Measurements from ENCODE around the gene RHOA. TPM values are rescaled to one million over a fixed set of nuclear protein-coding genes. Genes with fewer than 3 reads are reported as not detected.
"Not testable (repeated sequence)": the region's sequence is repeated elsewhere in the genome, so short reads cannot be mapped to it uniquely, and the experiment has no call there.

Gene RHOA
- total RNA-seq, 1 experiment from 2014 or later, result 490 TPM

DNA sequence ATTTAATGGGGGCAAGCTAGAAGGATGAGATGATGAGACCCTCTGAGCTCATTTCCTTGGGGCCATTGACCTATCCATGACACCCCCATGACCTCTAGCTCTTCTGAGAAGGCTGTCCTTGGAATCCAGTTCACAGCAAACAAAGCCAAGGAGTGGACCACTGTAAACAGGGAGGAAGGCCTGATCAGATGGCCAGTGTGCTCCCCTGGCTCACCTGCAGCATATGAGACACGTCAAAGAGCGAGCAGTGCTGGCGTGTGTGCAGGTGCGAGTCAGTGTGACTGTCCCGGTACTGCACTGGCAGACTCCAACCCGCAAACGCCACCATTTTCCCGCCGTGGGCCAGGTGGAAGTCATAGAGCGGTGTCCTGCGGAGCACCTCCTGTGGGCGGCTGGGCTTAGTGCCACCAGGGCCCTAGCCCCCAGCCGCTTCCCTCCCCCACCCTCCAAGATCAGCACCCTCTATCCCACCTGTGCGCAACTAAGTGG, 10.2 kb upstream of the RHOA start:
- H3K27ac ChIP-seq, result no peak overlapping the region
- H3K27me3 ChIP-seq (replicated peaks), result no peaks in the 10 kb centered on the region
- no peaks in the 10 kb centered on the region for H3K9me3 ChIP-seq (replicated peaks)
- no peak overlapping the region for H3K4me3 ChIP-seq
- no peak for DNase-seq (ENCODE audit: low read depth in 1 of 2, low spot score in 2 of 2)
- H3K36me3 ChIP-seq, result peaks cover 19% of the 10 kb centered on the region
- H3K4me1 ChIP-seq (replicated peaks), result peaks cover 16% of the 10 kb centered on the region

DNA sequence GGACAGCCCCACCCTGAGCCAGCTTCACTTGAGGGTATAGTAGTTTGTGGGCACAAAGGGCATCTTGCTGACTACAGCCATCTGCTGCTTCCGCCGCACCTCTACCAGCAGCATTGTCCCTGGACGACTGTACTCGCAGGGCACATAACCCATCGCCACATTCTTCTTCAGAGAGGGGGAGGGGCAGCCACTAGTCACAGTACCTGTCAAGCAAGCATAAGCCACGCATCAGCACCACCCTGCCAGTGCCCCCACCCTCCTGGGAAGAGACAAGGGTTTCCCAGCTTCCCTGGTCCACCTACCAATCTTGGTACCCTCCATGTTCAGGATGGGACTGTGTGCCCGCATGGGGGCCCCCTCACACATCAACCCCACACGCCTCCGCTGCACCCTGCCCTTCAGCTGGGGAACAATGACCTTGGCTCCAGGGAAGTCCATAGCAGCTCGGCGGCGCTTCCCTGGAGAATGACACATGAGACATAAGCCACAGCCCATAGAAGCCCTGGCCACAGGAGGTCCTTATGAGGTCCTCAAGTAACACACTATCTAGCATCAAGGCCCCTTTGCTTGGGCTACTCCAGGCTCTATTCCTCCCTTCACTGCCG, 5.8 kb upstream of the RHOA start:
- no peak for DNase-seq (ENCODE audit: low read depth in 1 of 2, low spot score in 2 of 2)
- no peaks in the 10 kb centered on the region for H3K9me3 ChIP-seq (replicated peaks)
- H3K27me3 ChIP-seq (replicated peaks), result no peaks in the 10 kb centered on the region
- no peak overlapping the region for H3K27ac ChIP-seq
- H3K4me1 ChIP-seq (replicated peaks), result peaks cover 26% of the 10 kb centered on the region
- H3K36me3 ChIP-seq, result peaks cover 60% of the 10 kb centered on the region
- no peak overlapping the region for H3K4me3 ChIP-seq

DNA sequence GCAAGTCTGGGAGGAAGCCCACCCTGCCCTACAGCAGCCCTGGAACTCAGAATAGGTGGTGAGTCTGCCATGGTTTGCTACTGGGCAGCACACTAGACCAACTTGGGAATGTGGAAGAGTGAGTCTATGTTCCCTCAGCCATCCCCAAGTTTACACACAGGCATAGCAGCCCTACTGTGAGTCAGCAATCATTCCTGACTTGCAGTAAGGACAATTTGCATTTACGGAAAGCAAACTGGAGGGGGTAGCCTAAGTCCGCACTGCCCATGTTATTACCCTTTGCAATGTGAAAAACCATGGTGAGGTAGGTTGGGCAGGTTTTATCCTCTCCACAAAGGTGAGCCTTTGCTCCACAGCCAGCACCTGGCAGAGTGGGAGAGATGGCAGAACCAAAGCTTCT, 5.1 kb upstream of the RHOA start:
- Histone ChIP-seq H3K27ac (no peak overlapping the region), H3K36me3 (peaks cover 62% of the 10 kb centered on the region), H3K4me1 (replicated peaks) (peaks cover 25% of the 10 kb centered on the region), H3K9me3 (replicated peaks) (no peaks in the 10 kb centered on the region), H3K4me3 (no peak overlapping the region), H3K27me3 (replicated peaks) (no peaks in the 10 kb centered on the region)
- DNase-seq (ENCODE audit: low read depth in 1 of 2, low spot score in 2 of 2), result no peak

DNA sequence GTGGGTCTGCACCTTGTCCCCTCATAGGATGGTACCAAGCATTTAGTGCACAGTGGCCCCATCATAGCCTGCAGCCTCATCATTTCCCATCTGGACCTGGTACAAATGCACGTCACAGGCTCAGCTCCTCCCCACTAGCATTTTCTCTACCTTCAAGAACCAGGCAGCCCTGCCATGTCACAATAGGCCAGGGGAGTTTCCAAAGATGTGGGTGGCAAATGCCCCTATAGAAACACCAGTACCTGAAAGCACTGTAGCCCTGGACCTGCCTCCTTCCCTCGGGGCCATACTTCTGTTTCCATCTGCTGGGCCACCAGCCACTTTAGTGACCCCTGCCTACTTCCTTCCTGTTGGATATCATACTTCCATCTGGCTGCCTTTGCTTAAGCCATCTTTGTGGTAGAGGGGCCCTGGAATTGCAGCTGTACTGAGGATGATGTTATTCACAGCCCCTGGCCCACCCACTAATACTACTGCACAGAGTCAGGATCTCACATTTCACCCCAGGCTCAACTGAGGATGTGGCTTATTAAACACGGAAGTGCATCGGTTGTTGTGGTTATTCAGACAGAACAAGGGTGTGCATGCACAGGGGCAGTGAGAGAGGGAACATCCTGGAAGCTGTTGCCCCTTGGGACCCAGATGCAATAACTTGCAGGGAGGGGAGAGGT, 4.3 kb upstream of the RHOA start:
- Histone ChIP-seq H3K36me3 (peaks cover 67% of the 10 kb centered on the region), H3K4me1 (replicated peaks) (peaks cover 17% of the 10 kb centered on the region), H3K4me3 (no peak overlapping the region), H3K27me3 (replicated peaks) (no peaks in the 10 kb centered on the region), H3K9me3 (replicated peaks) (no peaks in the 10 kb centered on the region), H3K27ac (no peak overlapping the region)
- no peak for DNase-seq (ENCODE audit: low read depth in 1 of 2, low spot score in 2 of 2)

DNA sequence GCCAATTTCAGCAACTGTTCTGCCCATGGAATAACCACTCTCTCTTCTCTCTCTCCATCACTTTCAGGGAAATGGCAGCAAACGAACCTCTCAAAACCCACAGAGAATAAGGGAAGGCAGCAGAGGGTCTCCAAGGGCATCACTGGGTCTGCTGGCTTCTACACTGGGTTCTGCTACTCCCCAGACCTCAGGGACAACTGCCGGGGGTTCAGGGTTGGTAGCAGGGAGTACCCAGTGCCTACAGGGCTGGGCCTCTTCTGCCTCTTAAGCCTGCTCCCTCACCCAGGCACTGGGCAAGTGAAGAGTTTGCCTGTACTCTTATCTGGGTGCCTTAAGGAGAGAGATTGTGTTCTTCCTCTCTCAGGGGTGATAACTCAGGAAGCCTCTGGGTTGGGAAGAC, 3.0 kb upstream of the RHOA start:
- no peak for DNase-seq (ENCODE audit: low read depth in 1 of 2, low spot score in 2 of 2)
- H3K27ac ChIP-seq, result no peak overlapping the region
- H3K9me3 ChIP-seq (replicated peaks), result no peaks in the 10 kb centered on the region
- no peak overlapping the region for H3K4me3 ChIP-seq
- H3K36me3 ChIP-seq, result peaks cover 76% of the 10 kb centered on the region
- H3K4me1 ChIP-seq (replicated peaks), result peaks cover 17% of the 10 kb centered on the region
- no peaks in the 10 kb centered on the region for H3K27me3 ChIP-seq (replicated peaks)

DNA sequence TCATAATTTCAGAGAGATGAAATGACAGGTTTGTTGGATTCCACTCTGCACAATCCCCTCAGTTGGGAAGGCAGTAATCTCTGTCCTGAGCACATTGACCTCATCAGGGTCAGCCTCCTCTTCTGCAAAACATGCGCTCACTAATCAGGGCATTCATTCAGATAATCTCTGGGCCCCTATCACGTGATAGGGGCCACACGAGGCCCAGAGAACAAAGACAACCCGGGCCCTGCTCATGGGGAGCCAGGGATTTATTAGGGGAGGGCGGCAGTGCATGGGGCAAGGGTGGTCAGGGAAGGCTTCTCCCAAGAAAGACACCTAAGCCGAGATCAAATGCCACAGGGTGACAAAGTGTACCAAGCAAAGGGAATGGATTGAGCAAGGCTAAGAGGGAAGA, 1.6 kb upstream of the RHOA start:
- Histone ChIP-seq H3K9me3 (replicated peaks) (no peaks in the 10 kb centered on the region), H3K4me1 (replicated peaks) (peaks cover 24% of the 10 kb centered on the region), H3K4me3 (peak overlapping the region; percentile 93), H3K36me3 (peaks cover 76% of the 10 kb centered on the region), H3K27me3 (replicated peaks) (no peaks in the 10 kb centered on the region), H3K27ac (peak overlapping the region; percentile 91)
- DNase-seq (ENCODE audit: low read depth in 1 of 2, low spot score in 2 of 2), result no peak

DNA sequence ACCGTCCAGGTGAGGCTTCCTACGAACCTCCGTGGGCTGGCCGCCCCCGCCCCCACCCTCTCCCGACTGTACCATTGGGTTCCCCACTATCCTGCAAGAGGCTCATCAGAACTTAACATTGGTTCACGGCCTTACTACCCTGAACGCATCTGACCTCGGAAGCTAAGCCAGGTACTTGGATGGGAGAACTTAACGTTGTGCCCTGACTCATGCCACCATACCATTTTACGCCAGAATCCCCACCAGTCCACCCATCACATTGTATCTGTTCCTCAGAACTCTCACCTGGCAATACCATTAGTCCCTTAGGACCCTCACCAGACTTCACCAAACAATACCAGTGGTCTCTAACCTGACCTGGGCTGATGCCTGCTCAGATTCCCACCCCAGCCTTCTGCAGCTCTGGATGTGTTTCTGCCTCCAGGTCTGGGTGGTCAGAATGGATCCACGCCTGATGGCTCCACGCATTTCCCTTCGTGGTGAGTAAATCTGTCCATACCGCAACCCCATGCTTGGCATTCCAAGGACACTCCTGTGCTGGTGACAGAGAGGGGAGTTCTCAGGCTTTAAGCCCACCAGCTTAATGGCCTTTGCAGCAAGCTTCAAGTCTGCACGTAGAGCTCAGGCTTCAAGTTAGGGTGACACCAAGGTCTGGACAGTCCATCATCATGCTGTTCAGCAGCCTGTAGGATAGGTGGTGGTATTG, 1.0 kb upstream of the RHOA start:
- Histone ChIP-seq H3K36me3 (peaks cover 76% of the 10 kb centered on the region), H3K4me1 (replicated peaks) (peaks cover 24% of the 10 kb centered on the region), H3K27ac (peak overlapping the region; percentile 91), H3K27me3 (replicated peaks) (no peaks in the 10 kb centered on the region), H3K4me3 (peak overlapping the region; percentile 93), H3K9me3 (replicated peaks) (no peaks in the 10 kb centered on the region)
- DNase-seq (ENCODE audit: low read depth in 1 of 2, low spot score in 2 of 2), result peak in 1 of 2 experiments; percentile 23

DNA sequence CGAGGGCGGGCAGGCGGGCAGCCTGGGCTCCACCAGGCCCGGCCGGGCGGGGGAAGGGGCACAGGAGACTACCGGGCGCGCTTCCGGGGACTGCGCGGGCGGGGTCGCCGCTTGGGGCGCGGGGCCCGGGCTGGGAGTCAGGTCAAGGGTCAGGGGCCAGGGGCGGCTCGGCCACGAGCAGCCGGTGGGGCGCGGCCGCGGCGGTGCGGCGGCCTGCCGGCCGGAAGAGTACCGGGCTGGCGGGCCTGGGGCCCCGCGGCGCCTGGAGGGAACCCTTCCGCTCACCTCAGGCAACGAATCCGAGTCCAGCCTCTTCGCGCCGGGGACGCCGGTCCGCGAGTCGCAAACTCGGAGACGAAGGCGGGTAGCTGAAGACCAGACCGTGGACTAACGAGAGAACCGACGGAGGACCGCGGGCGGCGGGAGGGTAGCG, 225 bp downstream of the RHOA start:
- H3K27ac ChIP-seq, result peak overlapping the region; percentile 97
- H3K36me3 ChIP-seq, result peaks cover 65% of the 10 kb centered on the region
- peaks cover 24% of the 10 kb centered on the region for H3K4me1 ChIP-seq (replicated peaks)
- DNase-seq (ENCODE audit: low read depth in 1 of 2, low spot score in 2 of 2), result no peak
- H3K4me3 ChIP-seq, result peak overlapping the region; percentile 93
- no peaks in the 10 kb centered on the region for H3K9me3 ChIP-seq (replicated peaks)
- H3K27me3 ChIP-seq (replicated peaks), result no peaks in the 10 kb centered on the region

DNA sequence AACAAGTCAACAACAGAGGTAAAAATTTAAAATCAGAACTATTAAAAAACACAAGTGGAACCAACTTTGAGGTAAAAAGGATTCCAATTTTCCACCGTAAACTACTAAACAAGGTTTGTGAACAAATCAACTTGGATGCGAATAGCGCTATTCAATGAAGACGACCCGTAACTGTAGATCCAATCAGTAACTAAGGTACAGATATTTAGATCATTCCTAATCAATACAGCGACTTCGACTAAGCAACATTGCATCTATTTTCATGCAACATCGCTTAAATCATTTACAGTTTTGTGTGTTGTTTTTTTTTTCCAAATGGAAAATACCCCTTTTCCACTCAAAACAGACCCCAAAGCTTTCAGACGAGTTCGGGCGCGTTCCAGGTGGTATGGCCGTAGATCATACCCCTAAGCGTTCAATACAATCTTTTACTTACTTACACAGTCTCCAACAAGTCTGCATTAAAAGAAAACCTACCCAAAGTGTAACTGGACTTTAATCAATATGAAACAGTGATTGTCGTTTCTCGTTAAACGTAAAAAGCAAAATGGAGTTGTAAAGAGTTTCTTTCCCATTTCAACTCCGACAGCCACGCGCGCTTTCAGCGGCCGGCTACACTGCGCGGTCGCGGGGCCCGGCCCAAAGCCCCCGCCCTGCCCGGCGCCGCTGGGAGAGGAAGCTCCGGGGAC, 786 bp downstream of the RHOA start:
- no peaks in the 10 kb centered on the region for H3K9me3 ChIP-seq (replicated peaks)
- H3K36me3 ChIP-seq, result peaks cover 59% of the 10 kb centered on the region
- peaks cover 26% of the 10 kb centered on the region for H3K4me1 ChIP-seq (replicated peaks)
- no peaks in the 10 kb centered on the region for H3K27me3 ChIP-seq (replicated peaks)
- peak in 1 of 2 experiments; percentile 32 for DNase-seq (ENCODE audit: low read depth in 1 of 2, low spot score in 2 of 2)
- H3K27ac ChIP-seq, result peak overlapping the region; percentile 97
- H3K4me3 ChIP-seq, result peak overlapping the region; percentile 93

DNA sequence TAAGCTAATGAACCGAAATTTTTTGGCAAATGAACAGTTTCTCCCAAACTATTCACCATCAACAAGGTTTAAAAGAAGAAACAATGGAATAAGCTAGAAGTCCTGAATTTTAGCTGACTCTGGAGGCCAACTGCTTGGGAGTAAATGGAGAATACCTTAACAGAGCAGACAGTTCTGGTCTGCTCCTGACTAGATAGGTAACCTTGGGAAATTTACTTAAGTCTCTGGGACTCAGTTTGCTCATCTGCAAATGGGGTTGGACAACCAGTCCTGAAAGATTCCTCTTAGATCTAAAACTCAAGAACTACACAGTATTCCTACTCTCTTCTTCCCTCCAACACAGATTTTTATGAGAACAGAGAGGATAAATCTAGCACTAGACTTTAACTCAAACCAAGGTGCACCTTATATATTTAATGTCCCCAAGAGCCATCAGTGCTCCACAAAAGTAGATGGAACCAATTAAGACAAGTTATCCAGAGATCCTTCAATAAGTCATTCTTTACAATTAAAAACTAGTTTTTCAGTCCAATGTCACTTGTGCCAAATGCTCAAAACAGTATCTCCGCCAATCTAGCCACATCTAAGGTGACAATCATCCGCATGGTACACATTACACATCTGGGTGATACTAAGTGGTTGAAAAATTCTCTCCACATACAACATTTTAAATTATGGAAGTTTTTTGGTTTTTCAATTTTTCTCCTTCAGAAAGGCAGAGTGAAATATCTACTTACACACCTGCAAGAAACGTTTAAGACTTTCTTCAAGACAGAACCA, 1.5 kb downstream of the RHOA start:
- H3K4me3 ChIP-seq, result peak overlapping the region; percentile 93
- no peaks in the 10 kb centered on the region for H3K9me3 ChIP-seq (replicated peaks)
- peaks cover 59% of the 10 kb centered on the region for H3K36me3 ChIP-seq
- peak overlapping the region; percentile 97 for H3K27ac ChIP-seq
- H3K4me1 ChIP-seq (replicated peaks), result peaks cover 30% of the 10 kb centered on the region
- DNase-seq (ENCODE audit: low read depth in 1 of 2, low spot score in 2 of 2), result no peak
- H3K27me3 ChIP-seq (replicated peaks), result no peaks in the 10 kb centered on the region

DNA sequence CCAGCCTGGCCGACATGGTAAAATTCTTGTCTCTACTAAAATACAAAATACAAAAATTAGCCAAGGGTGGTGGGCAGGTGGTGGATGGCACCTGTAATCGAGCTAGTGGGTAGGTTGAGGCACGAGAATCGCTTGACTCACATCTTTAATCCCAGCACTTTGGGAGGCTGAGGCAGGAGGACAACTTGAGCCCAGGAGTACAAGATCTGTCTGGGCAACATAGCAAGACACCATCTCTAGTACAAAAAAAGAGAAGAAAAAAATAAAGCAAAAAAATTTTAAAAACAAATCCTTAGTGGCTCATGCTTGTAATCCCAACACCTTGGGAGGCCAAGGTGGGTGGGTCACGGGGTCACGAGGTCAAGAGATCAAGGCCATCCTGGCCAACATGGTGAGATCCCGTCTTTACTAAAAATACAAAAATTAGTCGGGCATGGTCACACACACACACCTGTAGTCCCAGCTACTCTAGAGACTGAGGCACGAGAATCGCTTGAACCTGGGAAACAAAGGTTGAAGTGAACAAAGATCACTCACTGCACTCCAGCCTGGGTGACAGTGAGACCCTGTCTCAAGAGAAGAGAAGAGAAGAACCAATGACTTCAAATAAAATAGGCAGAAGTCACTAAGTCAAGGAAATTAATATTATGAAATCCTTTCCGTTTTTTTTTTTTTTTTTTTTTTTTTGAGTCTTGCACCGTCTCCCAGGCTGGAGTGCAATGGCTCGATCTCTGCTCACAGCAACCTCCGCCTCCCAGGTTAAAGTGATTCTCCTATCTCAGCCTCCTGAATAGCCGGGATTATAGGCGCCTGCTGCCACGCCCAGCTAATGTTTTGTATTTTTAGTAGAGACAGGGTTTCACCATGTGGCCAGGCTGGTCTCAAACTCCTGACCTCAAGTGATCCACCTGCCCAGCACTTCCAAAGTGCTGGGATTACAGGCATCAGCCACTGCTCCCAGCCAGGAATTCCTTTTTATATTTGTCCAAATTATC, 4.9 kb downstream of the RHOA start:
- peaks cover 19% of the 10 kb centered on the region for H3K4me1 ChIP-seq (replicated peaks)
- no peak overlapping the region for H3K4me3 ChIP-seq
- H3K36me3 ChIP-seq, result peaks cover 45% of the 10 kb centered on the region
- no peak for DNase-seq (ENCODE audit: low read depth in 1 of 2, low spot score in 2 of 2)
- H3K27me3 ChIP-seq (replicated peaks), result no peaks in the 10 kb centered on the region
- no peaks in the 10 kb centered on the region for H3K9me3 ChIP-seq (replicated peaks)
- no peak overlapping the region for H3K27ac ChIP-seq

DNA sequence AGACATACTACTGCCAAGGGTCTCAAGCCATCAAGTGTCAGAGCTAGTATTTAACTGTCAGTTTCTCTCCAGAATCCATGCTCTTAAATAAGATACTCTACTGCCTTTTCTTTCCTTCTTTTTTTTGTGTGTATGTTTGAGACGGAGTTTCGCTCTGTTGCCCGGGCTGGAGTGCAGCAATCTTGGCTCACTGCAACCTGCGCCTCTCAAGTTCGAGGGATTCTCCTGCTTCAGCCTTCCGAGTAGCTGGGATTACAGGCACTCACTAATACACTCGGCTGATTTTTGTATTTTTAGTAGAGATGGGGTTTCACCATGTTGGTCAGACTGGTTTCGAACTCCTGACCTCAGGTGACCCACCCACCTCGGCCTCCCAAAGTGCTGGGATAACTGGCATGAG, 6.2 kb downstream of the RHOA start:
- H3K27me3 ChIP-seq (replicated peaks); H3K9me3 ChIP-seq (replicated peaks); DNase-seq (ENCODE audit: low read depth in 1 of 2, low spot score in 2 of 2); H3K27ac ChIP-seq; H3K4me3 ChIP-seq: not testable (repeated sequence)
- H3K4me1 ChIP-seq (replicated peaks), result peaks cover 19% of the 10 kb centered on the region
- H3K36me3 ChIP-seq, result peaks cover 42% of the 10 kb centered on the region
